Epithelial cell of proximal tubule (primary cell): Measurements from ENCODE around the gene ARSI. TPM values are rescaled to one million over a fixed set of nuclear protein-coding genes. Genes with fewer than 3 reads are reported as not detected.

Experiments
- DNase-seq: peaks from one replicate; pipeline ENCODE4 v3.0.0-alpha.2; 2011; ENCODE audit warnings: low read depth
- H3K4me3 ChIP-seq: 2 replicates; pipeline ENCODE4 v1.5.1; 2011; ENCODE audit warnings: low read depth, mild to moderate bottlenecking, low read length
- CTCF ChIP-seq: conservative IDR thresholded peaks from 2 replicates; pipeline ENCODE4 v1.5.1; 2012; ENCODE audit warnings: low read depth, mild to moderate bottlenecking, low read length
- total RNA-seq: library from RNA; depleted of rRNA; stranded (reverse); fragments of >200 nt; gene quantifications from 2 replicates; pipeline ENCODE4 v1.2.3, GENCODE V29; 2015

Gene ARSI
- total RNA-seq, 1 donor from 2014 or later: 5.7 TPM

GRCh38 chr5:150278916-150279315 lies 23.8 kb downstream of the ARSI start:
- H3K4me3 ChIP-seq: no peak overlapping the region
- no peak for TF ChIP-seq CTCF
- DNase-seq: no peak

- H3K4me3 ChIP-seq: no peak overlapping the region
- TF ChIP-seq CTCF: no peak
- DNase-seq: no peak
Measured at GRCh38 chr5:150278046-150278730, 24.5 kb downstream of the ARSI start.

GRCh38 chr5:150277043-150277442 lies 25.7 kb downstream of the ARSI start:
- no peak for DNase-seq
- H3K4me3 ChIP-seq: no peak overlapping the region
- TF ChIP-seq CTCF: no peak

GRCh38 chr5:150274811-150275210 lies 27.9 kb downstream of the ARSI start:
- TF ChIP-seq CTCF: no peak
- H3K4me3 ChIP-seq: no peak overlapping the region
- DNase-seq: no peak

- H3K4me3 ChIP-seq: no peak overlapping the region
- DNase-seq: no peak
Measured at GRCh38 chr5:150272531-150272930, 30.2 kb downstream of the ARSI start.

GRCh38 chr5:150271923-150272322 lies 30.8 kb downstream of the ARSI start:
- DNase-seq: no peak
- no peak overlapping the region for H3K4me3 ChIP-seq
- no peak for TF ChIP-seq CTCF

More at GRCh38 chr5:150272531-150272930, 30.2 kb downstream of the ARSI start:
- peak; percentile 77 for TF ChIP-seq CTCF

GRCh38 chr5:150271296-150271692 lies 31.4 kb downstream of the ARSI start:
- DNase-seq: no peak
- no peak for TF ChIP-seq CTCF

More at GRCh38 chr5:150271296-150271692, 31.4 kb downstream of the ARSI start:
- H3K4me3 ChIP-seq: no peak overlapping the region
